ENCODE results near the gene NUDT13.

- TF ChIP-seq CTCF (IDR thresholded peaks at IDR 0.05) (no peak), POLR2AphosphoS5 (IDR thresholded peaks at IDR 0.05) (no peak), EP300 (IDR thresholded peaks at IDR 0.05) (no peak), POLR2A (IDR thresholded peaks at IDR 0.05) (no peak)
Observed at GRCh38 chr10:73097305-73097670, 13.0 kb upstream of the NUDT13 start.
